HG03469 (cell line): ENCODE measurements around the gene FIBCD1.

Source experiments
- ATAC-seq: cut with Tn5 transposase; IDR thresholded peaks from one replicate; pipeline ENCODE4 v1.9.1; 2021; ENCODE audit warnings: mild to moderate bottlenecking, moderate library complexity, moderate number of reproducible peaks; ENCODE audit not compliant: unreplicated experiment

The FIBCD1 gene

DNA sequence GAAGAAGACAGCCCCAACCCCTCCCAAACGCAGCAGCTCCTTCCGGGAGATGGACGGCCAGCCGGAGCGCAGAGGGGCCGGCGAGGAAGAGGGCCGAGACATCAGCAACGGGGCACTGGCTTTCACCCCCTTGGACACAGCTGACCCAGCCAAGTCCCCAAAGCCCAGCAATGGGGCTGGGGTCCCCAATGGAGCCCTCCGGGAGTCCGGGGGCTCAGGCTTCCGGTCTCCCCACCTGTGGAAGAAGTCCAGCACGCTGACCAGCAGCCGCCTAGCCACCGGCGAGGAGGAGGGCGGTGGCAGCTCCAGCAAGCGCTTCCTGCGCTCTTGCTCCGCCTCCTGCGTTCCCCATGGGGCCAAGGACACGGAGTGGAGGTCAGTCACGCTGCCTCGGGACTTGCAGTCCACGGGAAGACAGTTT is 54.9 kb downstream of the FIBCD1 start:
- ATAC-seq = no peak

DNA sequence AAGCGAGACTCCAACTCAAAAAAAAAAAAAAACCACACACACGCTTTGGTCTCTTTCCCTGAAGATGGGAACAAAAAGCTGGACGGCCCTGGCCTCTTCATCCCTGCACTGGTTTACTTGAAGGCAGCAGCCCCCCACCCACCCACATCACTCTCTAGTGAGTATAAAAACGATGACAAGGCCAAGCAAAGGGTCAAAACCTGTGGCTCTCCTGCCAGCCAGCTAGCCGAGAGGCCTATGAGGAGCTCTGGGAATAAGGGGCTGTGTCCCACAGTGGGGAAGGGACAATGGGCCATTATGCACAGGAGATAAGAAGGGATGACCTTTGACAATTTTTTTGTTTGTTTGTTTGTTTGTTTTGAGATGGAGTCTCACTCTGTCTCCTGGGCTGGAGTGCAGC is 55.6 kb downstream of the FIBCD1 start:
- no peak for ATAC-seq

DNA sequence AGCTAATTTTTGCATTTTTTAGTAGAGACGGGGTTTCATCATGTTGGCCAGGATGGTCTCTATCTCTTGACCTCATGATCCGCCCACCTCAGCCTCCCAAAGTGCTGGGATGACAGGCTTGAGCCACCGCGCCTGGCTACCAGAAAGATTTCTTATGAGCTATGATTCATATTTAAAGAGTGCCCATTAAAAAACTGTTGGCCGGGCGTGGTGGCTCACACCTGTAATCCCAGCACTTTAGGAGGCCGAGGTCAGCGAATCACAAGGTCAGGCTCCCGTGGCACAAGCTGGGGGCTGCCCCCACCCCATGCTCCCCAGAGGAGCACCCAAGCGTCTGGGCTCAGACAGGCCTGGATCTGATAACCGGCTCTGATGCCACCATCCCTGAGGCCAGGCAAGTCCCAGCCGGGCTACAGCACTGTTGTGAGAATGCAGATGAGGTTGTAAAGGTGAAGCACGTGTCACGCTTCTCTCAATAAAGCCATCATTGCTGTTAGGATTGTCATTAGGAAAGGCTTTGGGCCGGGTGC is 56.3 kb downstream of the FIBCD1 start:
- no peak for ATAC-seq

DNA sequence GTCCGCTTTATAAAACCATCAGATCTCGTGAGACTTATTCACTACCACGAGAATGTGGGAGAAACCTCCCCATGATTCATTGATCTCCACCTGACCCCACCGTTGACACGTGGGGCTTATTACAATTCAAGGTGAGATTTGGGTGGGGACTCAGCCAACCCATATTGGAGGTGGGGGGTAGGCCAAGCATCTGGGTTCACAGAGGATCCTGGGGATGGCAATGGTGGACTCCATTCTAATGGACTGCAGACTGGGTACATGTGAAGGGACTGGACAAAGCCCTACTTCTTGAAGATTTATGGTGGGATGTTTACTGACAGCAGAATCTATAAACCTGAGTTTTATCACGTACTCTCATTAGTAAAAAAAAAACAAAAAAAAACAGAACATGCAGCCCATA is 57.5 kb downstream of the FIBCD1 start:
- no peak for ATAC-seq

DNA sequence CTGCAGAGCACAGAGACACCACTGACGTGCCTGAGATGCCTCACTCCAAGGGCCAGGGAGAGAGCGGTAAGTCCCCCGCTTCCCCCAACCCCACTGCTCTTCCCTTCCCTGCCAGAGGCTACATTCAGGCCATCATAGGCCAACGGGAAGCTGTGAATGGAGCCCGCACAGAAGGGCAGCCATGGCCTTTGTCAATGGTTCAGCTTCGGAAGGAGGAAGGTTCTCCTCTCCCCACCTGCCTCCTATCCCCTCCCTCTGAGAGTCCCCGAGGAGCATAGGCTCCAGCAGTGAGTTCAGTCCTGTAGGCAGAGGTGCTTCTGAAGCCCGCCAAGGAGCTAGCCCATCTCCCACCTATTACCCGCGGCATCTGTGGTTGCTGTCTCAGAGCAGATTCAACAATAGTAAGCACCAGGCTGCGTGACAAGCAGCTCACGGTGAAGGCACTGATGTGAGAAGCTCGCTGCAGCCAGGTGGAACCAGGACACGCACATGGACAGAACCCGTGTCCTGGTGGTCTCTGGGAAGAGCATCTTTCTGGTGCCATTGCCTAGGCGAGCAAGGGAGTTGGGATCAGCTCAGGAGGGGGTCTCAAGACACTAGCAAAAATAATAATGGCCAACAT is 58.3 kb downstream of the FIBCD1 start:
- ATAC-seq = no peak

DNA sequence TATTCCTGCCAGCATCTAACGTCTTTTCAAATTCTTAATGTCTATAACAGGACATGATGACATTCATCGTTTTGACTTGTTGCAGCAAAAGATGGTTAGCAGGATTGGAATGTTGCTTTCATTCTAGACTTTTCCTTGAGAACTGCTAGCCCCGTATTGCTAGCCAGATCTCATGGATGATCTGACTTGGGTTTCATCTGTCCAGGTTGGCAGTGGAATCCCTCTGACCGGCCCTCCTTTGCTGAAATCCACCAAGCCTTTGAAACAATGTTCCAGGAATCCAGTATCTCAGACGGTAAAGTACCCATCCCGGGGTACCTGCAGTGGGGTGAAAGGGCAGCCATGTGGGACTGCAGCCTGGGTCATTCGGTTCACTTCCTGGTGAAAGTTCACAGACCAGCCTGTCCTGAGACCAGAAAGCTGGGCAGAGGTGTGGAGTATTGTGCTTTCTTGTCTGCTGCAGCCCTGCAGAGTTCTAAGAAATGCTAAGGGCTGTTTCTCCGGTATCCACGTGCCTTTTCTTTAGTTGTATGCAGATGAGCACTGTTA is 59.1 kb downstream of the FIBCD1 start:
- ATAC-seq = no peak

DNA sequence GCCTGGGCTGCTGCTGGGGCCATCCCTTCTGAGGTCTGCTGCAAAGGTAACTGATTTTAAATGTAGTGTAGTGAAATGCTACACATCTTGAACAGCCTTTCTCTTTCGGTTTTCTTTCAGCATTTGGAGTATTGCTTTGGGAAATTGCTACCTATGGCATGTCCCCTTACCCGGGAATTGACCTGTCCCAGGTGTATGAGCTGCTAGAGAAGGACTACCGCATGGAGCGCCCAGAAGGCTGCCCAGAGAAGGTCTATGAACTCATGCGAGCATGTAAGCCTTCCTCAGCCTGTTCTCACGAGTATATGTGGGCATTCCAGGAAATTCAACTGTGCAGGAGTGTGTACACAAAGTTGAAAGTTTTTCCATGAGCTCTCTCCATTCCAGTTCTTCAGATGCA is 60.8 kb downstream of the FIBCD1 start:
- ATAC-seq = no peak

DNA sequence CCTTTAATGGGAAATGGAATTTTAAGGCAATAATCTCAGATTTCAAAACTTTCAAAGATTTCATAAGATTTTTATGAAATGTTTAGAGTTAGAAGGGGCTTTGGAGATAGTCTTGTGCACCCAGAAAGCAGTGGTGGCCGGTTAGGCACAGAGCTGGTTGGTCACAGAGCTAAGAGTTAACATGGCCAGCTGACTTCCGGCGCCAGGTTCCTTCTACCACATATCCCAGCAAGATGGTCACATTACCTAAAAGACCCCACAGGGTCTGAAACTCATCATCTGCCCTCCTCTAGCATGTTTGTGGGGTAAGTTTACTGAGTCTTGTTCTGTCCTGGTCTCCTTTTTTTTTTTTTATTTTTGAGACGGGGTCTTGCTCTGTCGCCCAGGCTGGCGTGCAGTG is 61.7 kb downstream of the FIBCD1 start:
- no peak for ATAC-seq

DNA sequence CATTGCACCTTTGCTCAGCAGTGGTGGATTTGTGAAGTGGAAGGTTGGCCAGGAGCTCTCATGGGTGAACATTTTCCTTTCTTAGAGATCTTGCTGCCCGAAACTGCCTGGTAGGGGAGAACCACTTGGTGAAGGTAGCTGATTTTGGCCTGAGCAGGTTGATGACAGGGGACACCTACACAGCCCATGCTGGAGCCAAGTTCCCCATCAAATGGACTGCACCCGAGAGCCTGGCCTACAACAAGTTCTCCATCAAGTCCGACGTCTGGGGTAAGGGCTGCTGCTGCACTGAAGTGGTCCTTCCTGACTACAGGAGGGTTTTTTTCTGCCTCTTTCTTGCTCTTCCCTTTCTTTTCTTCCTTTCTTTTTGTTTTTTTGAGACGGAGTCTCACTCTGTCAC is 64.3 kb downstream of the FIBCD1 start:
- no peak for ATAC-seq

DNA sequence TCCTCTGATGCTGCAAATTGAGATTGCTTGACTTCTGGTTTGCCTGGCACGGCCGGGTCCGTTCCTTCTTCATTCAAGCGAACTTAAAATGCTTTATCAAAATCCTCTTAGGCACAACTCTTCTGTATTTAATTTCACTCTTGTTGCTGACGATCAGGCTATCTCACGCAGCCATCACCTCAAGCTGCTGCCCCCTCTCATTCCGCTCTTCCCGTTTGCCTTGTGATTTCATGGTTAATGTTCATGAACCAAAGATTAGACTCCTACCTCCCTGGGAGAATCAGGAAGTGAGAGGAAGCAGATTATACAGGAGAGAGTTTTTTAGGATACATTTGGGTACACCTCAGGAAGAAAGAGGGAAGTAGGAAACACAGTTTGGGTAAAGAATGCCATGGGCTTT is 65.1 kb downstream of the FIBCD1 start:
- ATAC-seq = no peak

DNA sequence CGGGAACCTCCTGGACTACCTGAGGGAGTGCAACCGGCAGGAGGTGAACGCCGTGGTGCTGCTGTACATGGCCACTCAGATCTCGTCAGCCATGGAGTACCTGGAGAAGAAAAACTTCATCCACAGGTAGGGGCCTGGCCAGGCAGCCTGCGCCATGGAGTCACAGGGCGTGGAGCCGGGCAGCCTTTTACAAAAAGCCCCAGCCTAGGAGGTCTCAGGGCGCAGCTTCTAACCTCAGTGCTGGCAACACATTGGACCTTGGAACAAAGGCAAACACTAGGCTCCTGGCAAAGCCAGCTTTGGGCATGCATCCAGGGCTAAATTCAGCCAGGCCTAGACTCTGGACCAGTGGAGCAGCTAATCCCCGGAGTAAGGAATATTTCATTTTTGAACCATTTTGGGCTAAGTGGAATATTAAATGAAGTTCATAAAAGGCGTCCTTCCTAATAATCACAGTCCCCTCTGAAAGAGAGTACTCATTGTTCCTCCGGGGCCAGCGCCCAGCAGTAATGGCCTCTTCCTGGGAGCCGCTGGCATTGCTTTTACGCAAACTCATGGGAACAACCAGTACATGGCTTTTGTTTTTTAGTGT is 66.0 kb downstream of the FIBCD1 start:
- no peak for ATAC-seq

DNA sequence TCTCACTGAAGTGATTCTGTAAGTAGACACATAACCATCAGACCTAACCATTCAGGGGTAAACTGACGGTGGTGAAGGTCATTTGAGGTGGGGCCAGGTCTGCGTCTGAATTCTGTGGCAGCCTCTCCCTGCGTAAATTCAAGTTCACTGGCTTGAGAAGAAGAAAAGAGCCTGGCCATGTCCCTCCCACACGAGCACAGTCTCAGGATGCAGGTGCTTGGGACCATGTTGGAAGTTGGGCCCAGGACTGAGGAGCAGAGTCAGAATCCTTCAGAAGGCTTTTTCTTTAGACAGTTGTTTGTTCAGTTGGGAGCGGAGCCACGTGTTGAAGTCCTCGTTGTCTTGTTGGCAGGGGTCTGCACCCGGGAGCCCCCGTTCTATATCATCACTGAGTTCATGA is 66.5 kb downstream of the FIBCD1 start:
- ATAC-seq = no peak

DNA sequence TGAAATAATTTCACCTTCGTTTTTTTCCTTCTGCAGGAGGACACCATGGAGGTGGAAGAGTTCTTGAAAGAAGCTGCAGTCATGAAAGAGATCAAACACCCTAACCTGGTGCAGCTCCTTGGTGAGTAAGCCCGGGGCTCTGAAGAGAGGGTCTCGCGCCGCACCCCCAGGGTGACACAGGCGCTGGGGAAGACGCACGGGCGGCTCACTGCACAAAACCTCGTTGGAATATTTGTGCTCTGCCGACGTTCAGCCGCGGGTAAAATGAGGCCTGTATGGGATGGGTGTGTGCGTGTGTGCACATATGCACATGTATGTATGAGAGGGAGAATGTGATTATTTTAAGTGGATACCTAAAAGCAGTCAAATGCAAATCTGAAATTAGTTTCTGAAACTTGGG is 67.0 kb downstream of the FIBCD1 start:
- no peak for ATAC-seq

DNA sequence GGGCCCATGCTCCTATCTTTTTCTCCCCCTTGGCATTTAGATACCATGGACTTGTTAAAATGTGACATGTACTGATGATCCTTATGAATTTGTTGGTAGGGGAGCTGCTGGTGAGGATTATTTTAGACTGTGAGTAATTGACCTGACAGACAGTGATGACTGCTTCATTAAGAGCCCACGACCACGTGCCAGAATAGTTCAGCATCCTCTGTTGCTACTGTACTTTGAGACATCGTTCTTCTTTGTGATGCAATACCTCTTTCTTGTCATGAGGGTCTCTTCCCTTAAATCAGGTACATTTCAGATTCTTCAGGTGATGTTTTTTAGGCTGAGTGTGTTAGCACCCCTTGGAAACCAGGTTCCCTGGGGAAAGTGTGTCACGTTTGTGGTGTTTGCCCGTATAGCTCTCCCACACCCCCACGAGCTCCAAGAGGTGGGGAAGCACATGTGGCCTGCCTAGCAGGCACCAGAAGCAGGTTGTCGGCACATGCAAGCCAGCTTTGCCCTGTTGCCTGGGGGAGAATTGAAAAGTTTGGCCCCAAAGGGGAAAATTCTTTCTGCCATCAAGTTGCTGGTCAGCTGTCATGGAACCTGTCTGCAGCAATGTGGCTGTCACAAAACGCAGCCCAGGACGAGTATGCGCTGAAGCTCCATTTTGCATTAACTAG is 67.5 kb downstream of the FIBCD1 start:
- ATAC-seq = no peak

DNA sequence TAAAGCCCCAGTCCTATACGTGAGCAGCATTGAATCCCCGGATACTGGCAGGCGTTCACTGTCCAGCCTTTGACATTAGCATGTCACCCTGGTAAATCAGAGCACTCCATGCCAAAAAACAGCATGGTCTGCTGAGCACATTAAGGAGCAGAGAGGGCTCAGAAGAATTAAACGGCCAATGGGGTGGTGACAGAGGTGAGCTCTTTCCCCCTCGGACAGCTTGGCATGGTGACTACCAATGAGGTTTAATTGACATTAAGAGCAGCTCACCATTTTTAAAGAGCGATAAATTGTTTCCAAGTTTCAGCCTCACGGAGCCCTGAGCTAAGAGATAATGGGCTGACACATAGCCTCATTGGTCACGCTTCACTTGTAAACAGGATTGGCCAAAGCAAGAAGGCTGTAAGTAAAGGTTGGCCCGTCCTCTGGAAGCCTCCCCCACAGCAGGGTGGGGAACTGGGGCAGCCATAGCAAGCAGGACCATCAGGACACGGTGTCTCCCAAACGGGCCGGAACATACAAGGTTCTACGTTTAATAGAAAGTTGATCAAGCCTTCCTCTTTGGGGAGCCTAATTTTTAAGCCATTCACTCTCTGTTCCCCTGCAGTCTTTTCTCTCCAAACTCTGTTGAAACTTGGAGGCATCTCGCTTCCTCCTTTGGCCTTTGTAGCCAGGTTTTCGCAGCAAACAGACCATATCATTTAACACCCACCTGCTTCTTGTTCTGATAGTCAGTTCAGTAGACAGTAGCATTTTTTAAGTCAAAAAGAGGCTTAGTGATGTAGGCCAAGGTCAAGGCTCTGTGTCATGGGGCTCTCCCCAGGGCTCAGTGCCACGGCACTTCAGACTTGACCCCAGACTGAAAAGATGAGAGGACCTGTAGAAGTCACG is 68.3 kb downstream of the FIBCD1 start:
- ATAC-seq = peak; percentile 73

DNA sequence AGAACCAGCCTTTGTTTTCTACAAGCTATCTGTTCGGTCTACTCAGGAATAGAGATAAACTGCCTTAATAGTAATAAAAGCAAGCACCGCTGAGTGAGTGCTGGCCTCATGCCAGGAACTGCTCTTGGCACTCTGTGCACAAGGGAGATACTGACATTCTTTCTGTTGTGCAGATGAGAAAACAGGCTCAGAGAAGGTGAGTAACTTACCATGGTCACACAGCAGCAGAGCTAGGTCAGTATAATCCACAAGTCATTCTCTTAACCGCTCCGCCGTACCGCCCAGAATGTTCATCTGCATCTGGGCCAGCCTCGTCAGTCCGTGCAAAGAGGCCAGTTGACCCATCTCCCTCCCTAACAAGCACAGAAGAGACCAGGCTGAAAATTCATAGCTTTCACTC is 69.8 kb downstream of the FIBCD1 start:
- ATAC-seq = no peak

DNA sequence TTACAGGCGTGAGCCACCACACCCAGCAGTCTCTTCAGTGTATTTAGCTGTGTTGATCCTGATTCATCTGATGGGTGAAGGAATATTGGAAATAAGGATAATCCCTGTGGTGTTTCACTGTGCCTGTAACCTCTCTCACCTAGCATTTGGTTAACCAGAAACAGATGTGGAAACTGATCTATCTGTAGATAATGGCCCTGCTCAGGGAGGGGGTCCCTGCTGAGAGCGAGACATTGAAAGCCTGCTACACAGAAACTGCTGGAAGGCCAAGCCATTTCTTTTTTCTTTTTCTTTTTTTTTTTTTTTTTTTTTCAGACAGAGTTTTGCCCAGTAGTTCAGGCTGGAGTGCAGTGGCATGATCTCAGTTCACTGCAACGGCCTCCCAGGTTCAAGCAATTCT is 70.8 kb downstream of the FIBCD1 start:
- no peak for ATAC-seq

DNA sequence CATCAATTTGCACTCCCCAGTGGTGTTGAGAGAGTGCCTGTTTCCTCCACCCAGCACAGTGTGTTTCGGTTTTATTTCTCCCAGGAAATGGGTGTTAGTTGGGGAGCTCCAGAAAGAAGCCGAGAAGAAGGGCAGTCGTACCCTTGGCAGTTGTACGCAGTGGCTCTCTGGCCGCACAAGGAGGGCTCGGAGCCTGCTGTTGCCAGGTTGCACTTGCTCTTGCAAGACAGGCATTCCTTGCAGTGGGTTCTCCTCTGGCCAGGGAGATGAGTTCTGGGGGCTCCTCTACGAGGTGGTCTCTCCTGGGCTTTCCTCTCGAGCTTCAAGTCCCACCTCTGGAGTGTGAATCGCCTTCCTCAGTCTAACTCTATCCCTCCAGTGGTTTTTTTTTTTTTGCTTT is 71.5 kb downstream of the FIBCD1 start:
- ATAC-seq = no peak

DNA sequence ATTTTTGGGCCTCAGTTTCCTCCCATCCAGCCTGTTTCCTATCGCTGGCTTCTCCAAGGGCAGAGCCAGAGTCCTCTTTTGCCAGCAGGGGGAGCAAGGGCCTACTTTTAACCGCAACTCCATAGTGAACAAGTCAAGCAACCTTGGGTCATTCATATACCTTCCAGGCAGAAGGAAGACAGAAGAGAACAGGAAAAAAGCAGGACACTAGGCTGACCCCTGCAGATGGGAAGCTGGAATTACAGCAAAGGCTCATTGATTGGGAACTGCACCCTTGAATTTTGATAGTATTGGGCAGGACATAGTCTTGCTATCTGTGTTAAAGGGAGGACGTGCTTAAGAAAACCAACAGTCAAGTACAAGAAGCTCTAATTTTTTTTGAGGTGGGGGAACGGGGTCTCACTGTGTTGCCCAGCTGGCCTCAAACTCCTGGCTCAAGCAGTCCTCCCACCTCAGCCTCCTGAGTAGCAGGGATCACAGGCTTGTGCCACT is 72.5 kb downstream of the FIBCD1 start:
- ATAC-seq = no peak

DNA sequence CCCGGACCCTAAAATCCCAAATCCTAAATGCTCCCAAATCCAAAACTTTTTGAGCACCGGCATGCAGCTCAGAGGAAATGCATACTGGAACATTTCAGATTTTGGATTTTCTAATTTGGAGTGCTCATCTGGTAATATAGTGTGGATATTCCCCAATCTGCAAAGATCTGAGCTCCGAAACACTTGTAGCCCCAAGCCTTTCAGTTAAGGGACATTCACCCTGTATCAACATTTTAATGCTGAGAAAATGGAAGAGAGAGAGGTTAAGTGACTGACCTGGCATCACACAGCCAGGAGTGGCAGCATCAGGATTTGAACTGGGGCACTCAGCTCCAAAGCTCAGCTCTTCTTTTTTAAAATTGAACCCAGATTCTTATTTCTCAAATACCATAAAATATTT is 73.1 kb downstream of the FIBCD1 start:
- ATAC-seq = no peak

DNA sequence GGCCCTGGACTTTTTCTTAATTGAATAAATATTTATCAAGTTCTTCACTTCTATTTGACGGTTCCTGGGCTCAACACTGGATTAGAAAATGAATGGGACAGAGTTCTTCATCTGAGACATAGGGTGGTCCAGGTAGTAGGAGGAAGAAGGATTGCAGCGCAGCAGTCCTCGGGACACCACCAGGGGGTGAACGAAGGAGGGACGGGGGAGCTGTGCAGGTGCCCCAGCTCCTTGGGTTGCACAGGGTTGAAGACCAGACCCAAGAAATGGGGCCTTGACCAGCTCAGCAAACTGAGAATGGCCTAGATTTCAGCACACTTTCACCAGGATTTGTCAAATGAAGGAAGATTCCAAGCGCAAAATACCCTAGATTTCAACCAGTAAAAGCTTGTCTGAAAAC is 74.5 kb downstream of the FIBCD1 start:
- ATAC-seq = no peak
